Esophagus squamous epithelium (tissue), 5 donors: ENCODE data around the gene GSTA4. TPM values are rescaled to one million over a fixed set of nuclear protein-coding genes. Genes with fewer than 3 reads are reported as not detected.
"Not testable (repeated sequence)": the region's sequence is repeated elsewhere in the genome, so short reads cannot be mapped to it uniquely, and the experiment has no call there.

Experiments
- DNase-seq: peaks from one replicate; lab custom pipeline; 2025; lab: John Stamatoyannopoulos, UW
- H3K27ac ChIP-seq, 4 donors: fragments of 200-600 bp; sonication (generic); one replicate each; pipeline ENCODE4 v1.5.1; 2016 to 2019; ENCODE audit warnings: mild to moderate bottlenecking in 1 of 4
- H3K27me3 ChIP-seq, 4 donors: fragments of 200-600 bp; sonication (generic); 1 replicate in 3 of 4; 2 replicates in 1 of 4; pipeline versions ENCODE4 v1.5.1 to v1.6.0; 2017 to 2021; ENCODE audit warnings: antibody characterized with exemption in 1 of 4
- H3K36me3 ChIP-seq, 3 donors: fragments of 200-600 bp; sonication (generic); one replicate each; pipeline ENCODE4 v1.5.1; 2016 to 2019
- H3K4me1 ChIP-seq, 3 donors: fragments of 200-600 bp; sonication (generic); one replicate each; pipeline ENCODE4 v1.5.1; 2017 to 2019
- H3K4me3 ChIP-seq, 4 donors: fragments of 200-600 bp; sonication (generic); 1 replicate in 3 of 4; 2 replicates in 1 of 4; pipeline ENCODE4 v1.5.1; 2016 to 2019; ENCODE audit warnings: mild to moderate bottlenecking in 2 of 4, moderate library complexity in 1 of 4
- H3K9me3 ChIP-seq, 3 donors: fragments of 200-600 bp; sonication (generic); one replicate each; pipeline ENCODE4 v1.5.1; 2016 to 2019
- POLR2A ChIP-seq, 4 donors: fragments of 450-650 bp; IDR thresholded peaks; one replicate each; pipeline ENCODE4 v1.6.1; 2017; ENCODE audit warnings: antibody characterized with exemption in 4 of 4, mild to moderate bottlenecking in 4 of 4, moderate library complexity in 3 of 4
- WGBS, 2 donors: methylation state at CpG; one replicate each; pipeline ENCODE4 v1.1.5; 2018; 5-methylcytosine and 5-hydroxymethylcytosine counted together
- intact Hi-C: fragments of 100-400 bp; cut with DNase I; formaldehyde crosslinking; loops from one replicate; pipeline ENCODE4 v1.15.0; 2022
- total RNA-seq, 4 donors: library from RNA; depleted of rRNA; stranded (reverse); fragments of >200 nt; gene quantifications; one replicate each; pipeline ENCODE4 v1.1.0, GENCODE V29; 2016
- TF ChIP-seq, protein P1 (sequence below), 6 experiments: fragments of 450-650 bp in 4 of 6; fragments of 200-600 bp in 2 of 6; sonication (generic) in 2 of 6; IDR thresholded peaks; one replicate each; pipeline ENCODE4 v1.5.1; 2016 to 2019; ENCODE audit warnings: antibody characterized with exemption in 6 of 6, mild to moderate bottlenecking in 4 of 6, moderate library complexity in 4 of 6
- donor health status: DM: yes; HTN: yes; CAD: no.

The GSTA4 gene
- total RNA-seq, 4 donors from 2014 or later, result 50.4 to 110 (median 84.4) TPM

DNA sequence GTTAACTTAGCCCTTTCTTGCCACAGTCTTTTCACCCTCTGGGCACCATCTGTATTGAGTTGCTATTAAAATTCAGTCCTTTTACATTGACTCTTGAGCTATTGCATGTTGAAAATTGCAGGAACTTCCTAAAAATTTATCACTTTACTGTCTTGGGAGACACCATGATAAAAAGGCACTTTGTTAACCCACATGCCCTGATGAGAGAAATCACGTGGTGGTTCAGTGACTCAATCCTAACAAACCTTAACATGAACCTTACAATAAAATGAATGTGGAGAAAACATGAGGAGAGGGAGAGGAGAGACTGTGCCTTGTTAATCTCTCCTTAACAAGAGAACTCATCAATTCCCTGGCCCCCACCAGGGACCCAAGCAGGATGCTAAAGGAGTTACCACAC lies 30.8 kb downstream of the GSTA4 start:
- Histone ChIP-seq H3K4me3 (no peak overlapping the region), H3K9me3 (no peaks in the 10 kb centered on the region), H3K27ac (peak overlapping the region in 1 of 4 donors; percentile 5), H3K36me3 (no peaks in the 10 kb centered on the region), H3K4me1 (peaks cover 0 to 8% (median 7%) of the 10 kb centered on the region in 3 donors), H3K27me3 (no peaks in the 10 kb centered on the region)
- intact Hi-C loops, result no loop called here
- TF ChIP-seq, protein P1, sequence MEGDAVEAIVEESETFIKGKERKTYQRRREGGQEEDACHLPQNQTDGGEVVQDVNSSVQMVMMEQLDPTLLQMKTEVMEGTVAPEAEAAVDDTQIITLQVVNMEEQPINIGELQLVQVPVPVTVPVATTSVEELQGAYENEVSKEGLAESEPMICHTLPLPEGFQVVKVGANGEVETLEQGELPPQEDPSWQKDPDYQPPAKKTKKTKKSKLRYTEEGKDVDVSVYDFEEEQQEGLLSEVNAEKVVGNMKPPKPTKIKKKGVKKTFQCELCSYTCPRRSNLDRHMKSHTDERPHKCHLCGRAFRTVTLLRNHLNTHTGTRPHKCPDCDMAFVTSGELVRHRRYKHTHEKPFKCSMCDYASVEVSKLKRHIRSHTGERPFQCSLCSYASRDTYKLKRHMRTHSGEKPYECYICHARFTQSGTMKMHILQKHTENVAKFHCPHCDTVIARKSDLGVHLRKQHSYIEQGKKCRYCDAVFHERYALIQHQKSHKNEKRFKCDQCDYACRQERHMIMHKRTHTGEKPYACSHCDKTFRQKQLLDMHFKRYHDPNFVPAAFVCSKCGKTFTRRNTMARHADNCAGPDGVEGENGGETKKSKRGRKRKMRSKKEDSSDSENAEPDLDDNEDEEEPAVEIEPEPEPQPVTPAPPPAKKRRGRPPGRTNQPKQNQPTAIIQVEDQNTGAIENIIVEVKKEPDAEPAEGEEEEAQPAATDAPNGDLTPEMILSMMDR (IDR thresholded peaks at IDR 0.05), result no peak
- TF ChIP-seq POLR2A (IDR thresholded peaks at IDR 0.05), result no peak
- no peak for DNase-seq
- WGBS, 2 donors, result 27 to 58% methylated on average over 1 of the region's 1 CpG

DNA sequence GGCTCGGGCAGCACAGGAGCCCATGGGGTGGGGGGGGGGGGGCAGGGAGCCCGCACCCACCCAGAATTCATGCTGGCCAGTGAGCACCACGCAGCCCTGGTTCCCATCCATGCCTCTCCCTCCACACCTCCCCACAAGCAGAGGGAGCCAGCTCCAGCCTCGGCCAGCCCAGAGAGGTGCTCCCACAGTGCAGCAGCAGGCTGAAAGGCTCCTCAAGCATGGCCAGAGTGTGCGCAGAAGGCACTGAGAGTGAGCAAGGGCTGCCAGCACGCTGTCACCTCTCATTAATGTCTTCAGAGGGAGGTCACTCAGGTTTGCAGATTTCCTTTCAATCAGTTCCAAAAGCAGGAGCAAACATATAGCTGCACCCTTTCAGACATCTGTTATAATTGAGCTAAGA lies 32.4 kb downstream of the GSTA4 start:
- Histone ChIP-seq H3K4me1 (peaks cover 0 to 8% (median 7%) of the 10 kb centered on the region in 3 donors), H3K36me3 (no peaks in the 10 kb centered on the region), H3K27ac (no peak overlapping the region), H3K27me3 (no peaks in the 10 kb centered on the region), H3K9me3 (no peaks in the 10 kb centered on the region), H3K4me3 (no peak overlapping the region)
- no peak for DNase-seq
- intact Hi-C loops, result no loop called here
- TF ChIP-seq, protein P1 (IDR thresholded peaks at IDR 0.05), result no peak
- TF ChIP-seq POLR2A (IDR thresholded peaks at IDR 0.05), result no peak
- 10% methylated on average over 2 of the region's 6 CpGs; no CpG with 5 or more reads in 1 of the 2 donors for WGBS, 2 donors

GRCh38 chr6:52961022-52961421 lies 34.1 kb downstream of the GSTA4 start:
- H3K4me3 ChIP-seq, intact Hi-C loops, H3K27me3 ChIP-seq, DNase-seq, H3K36me3 ChIP-seq, H3K4me1 ChIP-seq, H3K9me3 ChIP-seq, H3K27ac ChIP-seq: not testable (repeated sequence)
- 78 to 80% methylated on average over 1 to 9 of the region's 10 CpGs for WGBS, 2 donors

GRCh38 chr6:52960211-52960610 lies 34.9 kb downstream of the GSTA4 start:
- H3K4me1 ChIP-seq, H3K27me3 ChIP-seq, H3K4me3 ChIP-seq, intact Hi-C loops, H3K36me3 ChIP-seq, H3K27ac ChIP-seq, DNase-seq, H3K9me3 ChIP-seq: not testable (repeated sequence)
- WGBS, 2 donors, result 82 to 90% methylated on average over 4 to 8 of the region's 8 CpGs

GRCh38 chr6:52958546-52959255 lies 36.4 kb downstream of the GSTA4 start:
- Histone ChIP-seq H3K27me3 (no peaks in the 10 kb centered on the region), H3K27ac (no peak overlapping the region), H3K9me3 (no peaks in the 10 kb centered on the region), H3K4me1 (peaks cover 0 to 7% (median 0%) of the 10 kb centered on the region in 3 donors), H3K36me3 (no peaks in the 10 kb centered on the region), H3K4me3 (no peak overlapping the region)
- TF ChIP-seq POLR2A (IDR thresholded peaks at IDR 0.05), result no peak
- TF ChIP-seq, protein P1 (IDR thresholded peaks at IDR 0.05), result no peak
- 54 to 61% methylated on average over 8 of the region's 8 CpGs for WGBS, 2 donors
- no peak for DNase-seq
- intact Hi-C loops, result no loop called here

- intact Hi-C loops, result no loop called here
- no peak for DNase-seq
- no peak overlapping the region for H3K4me3 ChIP-seq
- 77 to 83% methylated on average over 7 of the region's 7 CpGs for WGBS, 2 donors
- no peak for TF ChIP-seq POLR2A (IDR thresholded peaks at IDR 0.05)
- TF ChIP-seq, protein P1 (IDR thresholded peaks at IDR 0.05), result no peak
- H3K4me1 ChIP-seq, result peaks cover 0 to 7% (median 0%) of the 10 kb centered on the region in 3 donors
- H3K27ac ChIP-seq, result no peak overlapping the region
- no peaks in the 10 kb centered on the region for H3K9me3 ChIP-seq
- H3K36me3 ChIP-seq, result no peaks in the 10 kb centered on the region
- no peaks in the 10 kb centered on the region for H3K27me3 ChIP-seq
These were observed 39.2 kb downstream of the GSTA4 start for GRCh38 chr6:52955871-52956270.
